Measurements from ENCODE around the gene FAM168A. TPM values are rescaled to one million over a fixed set of nuclear protein-coding genes. Genes with fewer than 3 reads are reported as not detected.

The FAM168A gene
- polyA plus RNA-seq, 1 donor (not counting 4 experiments of a cell fraction or from before 2014, with no cell fraction given), result 11.8 TPM

DNA sequence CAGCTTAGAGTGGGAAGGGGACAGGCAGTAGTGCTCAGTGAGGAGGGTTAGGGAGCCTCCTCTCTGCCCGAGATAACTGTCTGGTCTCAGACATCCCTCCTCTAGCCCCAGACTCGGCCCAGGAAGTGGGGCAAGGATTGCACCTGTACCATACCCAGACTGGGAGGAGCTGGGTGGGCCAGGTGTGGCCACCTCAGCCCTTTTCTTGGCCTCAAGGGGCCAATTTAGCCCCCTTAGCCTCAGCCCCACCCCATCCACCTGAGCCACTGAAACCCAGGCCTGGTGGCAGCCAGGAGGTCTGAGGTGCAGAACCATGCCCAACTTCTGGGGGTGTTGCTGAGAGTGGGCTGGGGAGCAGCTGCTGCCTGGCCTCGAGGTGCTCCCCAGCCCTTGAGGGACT lies 215.2 kb downstream of the FAM168A start:
- H3K9me1 ChIP-seq (ENCODE audit: control insufficient read depth, extremely low read depth, insufficient read depth, low read length), result peaks cover 12% of the 10 kb centered on the region
- H3K27ac ChIP-seq (ENCODE audit: control insufficient read depth, insufficient read depth, low read length), result peak overlapping the region; percentile 44
- DNase-seq (ENCODE audit: low read depth, low spot score) (no peak), FAIRE-seq (no peak)
- H4K20me1 ChIP-seq (ENCODE audit: control insufficient read depth, extremely low read depth, insufficient read depth, low read length), result peaks cover 14% of the 10 kb centered on the region
- peak overlapping the region; percentile 19 for H3K9ac ChIP-seq (ENCODE audit: control insufficient read depth, extremely low read depth, insufficient read depth, low read length)
- no peak overlapping the region for H2AFZ ChIP-seq (ENCODE audit: control insufficient read depth, low read length)
- no peaks in the 10 kb centered on the region for H3K9me3 ChIP-seq (ENCODE audit: control insufficient read depth, low read depth, low read length)
- H3K4me1 ChIP-seq (ENCODE audit: control insufficient read depth, extremely low read depth, insufficient read depth, low read length), result peaks cover 47% of the 10 kb centered on the region
- TF ChIP-seq, protein P1, sequence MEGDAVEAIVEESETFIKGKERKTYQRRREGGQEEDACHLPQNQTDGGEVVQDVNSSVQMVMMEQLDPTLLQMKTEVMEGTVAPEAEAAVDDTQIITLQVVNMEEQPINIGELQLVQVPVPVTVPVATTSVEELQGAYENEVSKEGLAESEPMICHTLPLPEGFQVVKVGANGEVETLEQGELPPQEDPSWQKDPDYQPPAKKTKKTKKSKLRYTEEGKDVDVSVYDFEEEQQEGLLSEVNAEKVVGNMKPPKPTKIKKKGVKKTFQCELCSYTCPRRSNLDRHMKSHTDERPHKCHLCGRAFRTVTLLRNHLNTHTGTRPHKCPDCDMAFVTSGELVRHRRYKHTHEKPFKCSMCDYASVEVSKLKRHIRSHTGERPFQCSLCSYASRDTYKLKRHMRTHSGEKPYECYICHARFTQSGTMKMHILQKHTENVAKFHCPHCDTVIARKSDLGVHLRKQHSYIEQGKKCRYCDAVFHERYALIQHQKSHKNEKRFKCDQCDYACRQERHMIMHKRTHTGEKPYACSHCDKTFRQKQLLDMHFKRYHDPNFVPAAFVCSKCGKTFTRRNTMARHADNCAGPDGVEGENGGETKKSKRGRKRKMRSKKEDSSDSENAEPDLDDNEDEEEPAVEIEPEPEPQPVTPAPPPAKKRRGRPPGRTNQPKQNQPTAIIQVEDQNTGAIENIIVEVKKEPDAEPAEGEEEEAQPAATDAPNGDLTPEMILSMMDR (optimal IDR thresholded peaks at IDR 0.05 in 1 of 3, IDR thresholded peaks at IDR 0.05 in 1 of 3, conservative IDR thresholded peaks at IDR 0.05 in 1 of 3; ENCODE audit: extremely low read depth in 1 of 3, insufficient read depth in 2 of 3, low read length in 3 of 3), result no peak
- no peak for TF ChIP-seq EZH2 (IDR thresholded peaks at IDR 0.05; ENCODE audit: low read length)
- H3K4me3 ChIP-seq (ENCODE audit: control insufficient read depth in 2 of 3, extremely low read depth in 1 of 3, insufficient read depth in 2 of 3, low read depth in 1 of 3, low read length in 3 of 3), result no peak overlapping the region
- peaks cover 94% of the 10 kb centered on the region for H3K79me2 ChIP-seq (ENCODE audit: control insufficient read depth, insufficient read depth, low read length)
- H3K36me3 ChIP-seq (ENCODE audit: control insufficient read depth in 2 of 2, extremely low read depth in 1 of 2, insufficient read depth in 2 of 2, low read length in 2 of 2), result peaks cover 1 to 6% of the 10 kb centered on the region in 2 experiments
- peak overlapping the region; percentile 19 for H3K4me2 ChIP-seq (ENCODE audit: control insufficient read depth, extremely low read depth, insufficient read depth, low read depth, low read length)
- no peaks in the 10 kb centered on the region for H3K27me3 ChIP-seq (ENCODE audit: control insufficient read depth, extremely low read depth, insufficient read depth, low read length)
- dilution Hi-C loops (cut with MboI; ENCODE audit: extremely low pct_ligation_motif_present, low sequenced_read_pairs), result no loop called here

- Histone ChIP-seq H3K79me2 (ENCODE audit: control insufficient read depth, insufficient read depth, low read length) (peaks cover 94% of the 10 kb centered on the region), H3K27me3 (ENCODE audit: control insufficient read depth, extremely low read depth, insufficient read depth, low read length) (no peaks in the 10 kb centered on the region), H3K9me3 (ENCODE audit: control insufficient read depth, low read depth, low read length) (no peaks in the 10 kb centered on the region), H3K4me1 (ENCODE audit: control insufficient read depth, extremely low read depth, insufficient read depth, low read length) (peaks cover 47% of the 10 kb centered on the region), H3K27ac (ENCODE audit: control insufficient read depth, insufficient read depth, low read length) (no peak overlapping the region), H3K9me1 (ENCODE audit: control insufficient read depth, extremely low read depth, insufficient read depth, low read length) (peaks cover 12% of the 10 kb centered on the region), H3K4me2 (ENCODE audit: control insufficient read depth, extremely low read depth, insufficient read depth, low read depth, low read length) (no peak overlapping the region), H4K20me1 (ENCODE audit: control insufficient read depth, extremely low read depth, insufficient read depth, low read length) (peaks cover 14% of the 10 kb centered on the region), H3K36me3 (ENCODE audit: control insufficient read depth in 2 of 2, extremely low read depth in 1 of 2, insufficient read depth in 2 of 2, low read length in 2 of 2) (peaks cover 1 to 6% of the 10 kb centered on the region in 2 experiments), H3K9ac (ENCODE audit: control insufficient read depth, extremely low read depth, insufficient read depth, low read length) (no peak overlapping the region), H3K4me3 (ENCODE audit: control insufficient read depth in 2 of 3, extremely low read depth in 1 of 3, insufficient read depth in 2 of 3, low read depth in 1 of 3, low read length in 3 of 3) (no peak overlapping the region), H2AFZ (ENCODE audit: control insufficient read depth, low read length) (no peak overlapping the region)
- dilution Hi-C loops (cut with MboI; ENCODE audit: extremely low pct_ligation_motif_present, low sequenced_read_pairs), result no loop called here
- DNase-seq (ENCODE audit: low read depth, low spot score), result no peak
- FAIRE-seq, result no peak
- no peak for TF ChIP-seq EZH2 (IDR thresholded peaks at IDR 0.05; ENCODE audit: low read length)
- TF ChIP-seq, protein P1 (optimal IDR thresholded peaks at IDR 0.05 in 1 of 3, IDR thresholded peaks at IDR 0.05 in 1 of 3, conservative IDR thresholded peaks at IDR 0.05 in 1 of 3; ENCODE audit: extremely low read depth in 1 of 3, insufficient read depth in 2 of 3, low read length in 3 of 3), result no peak
These were observed 215.7 kb downstream of the FAM168A start for GRCh38 chr11:73382183-73382582.

All from keratinocyte (primary cell).